CD4-positive, alpha-beta memory T cell (primary cell): Measurements from ENCODE around the gene CASKIN2. TPM values are rescaled to one million over a fixed set of nuclear protein-coding genes. Genes with fewer than 3 reads are reported as not detected.
A peak's percentile ranks its signal among the peaks of the same experiment; 100 is the strongest.

Experiments
- CTCF ChIA-PET: fragments of 350-600 bp; sonication (Branson Sonifier 250); formaldehyde crosslinking; loops from one replicate; lab custom pipeline; 2021; ENCODE audit warnings: inconsistent platforms; ENCODE audit not compliant: partially characterized antibody; lab: Charles Lee
- POLR2A ChIA-PET: fragments of 350-600 bp; sonication (Branson Sonifier 250); formaldehyde crosslinking; loops from one replicate; lab custom pipeline; 2021; ENCODE audit not compliant: partially characterized antibody; lab: Charles Lee
- DNase-seq, 5 donors: peaks; one replicate each; pipeline versions ENCODE4 v3.0.0 to v3.0.0-alpha.2; 2020 to 2022; ENCODE audit warnings: mixed read lengths in 1 of 5
- H3K27ac ChIP-seq: one replicate; pipeline ENCODE4 v1.7.0; 2013; ENCODE audit warnings: low read depth, low read length
- H3K27me3 ChIP-seq: 2 replicates; pipeline ENCODE4 v1.7.0; 2013; ENCODE audit warnings: mild to moderate bottlenecking, low read length, moderate library complexity; ENCODE audit not compliant: insufficient read depth
- H3K36me3 ChIP-seq: 2 replicates; pipeline ENCODE4 v1.7.0; 2013; ENCODE audit warnings: mild to moderate bottlenecking, low read length, moderate library complexity; ENCODE audit not compliant: insufficient read depth
- H3K4me1 ChIP-seq: 2 replicates; pipeline ENCODE4 v1.7.0; 2013; ENCODE audit warnings: mild to moderate bottlenecking, low read length, moderate library complexity; ENCODE audit not compliant: insufficient read depth
- H3K4me3 ChIP-seq, 2 donors: one replicate each; pipeline ENCODE4 v1.7.0; 2013; ENCODE audit warnings: low read length in 2 of 2, mild to moderate bottlenecking in 1 of 2
- H3K9me3 ChIP-seq, 2 donors: one replicate each; pipeline ENCODE4 v1.7.0; 2013; ENCODE audit warnings: low read length in 2 of 2, control low read depth in 1 of 2; ENCODE audit not compliant: control insufficient read depth in 1 of 2
- H3K27ac Mint-ChIP-seq, 7 donors: one replicate each; pipeline ENCODE4 v1.8.0; 2020 to 2021; ENCODE audit warnings: mixed read lengths in 7 of 7, mild to moderate bottlenecking in 6 of 7, inconsistent platforms in 3 of 7, moderate library complexity in 3 of 7
- H3K27me3 Mint-ChIP-seq, 2 donors: one replicate each; pipeline ENCODE4 v1.8.0; 2020 to 2021; ENCODE audit warnings: mixed read lengths in 2 of 2
- H3K36me3 Mint-ChIP-seq, 2 donors: one replicate each; pipeline ENCODE4 v1.8.0; 2020 to 2021; ENCODE audit warnings: mixed read lengths in 2 of 2, inconsistent platforms in 1 of 2, mild to moderate bottlenecking in 1 of 2
- H3K4me1 Mint-ChIP-seq, 4 donors: one replicate each; pipeline ENCODE4 v1.8.0; 2020 to 2021; ENCODE audit warnings: mixed read lengths in 4 of 4, mild to moderate bottlenecking in 1 of 4
- H3K4me3 Mint-ChIP-seq, 8 donors: one replicate each; pipeline ENCODE4 v1.8.0; 2020 to 2021; ENCODE audit warnings: mixed read lengths in 8 of 8, mild to moderate bottlenecking in 7 of 8, moderate library complexity in 6 of 8, inconsistent platforms in 3 of 8
- H3K9me3 Mint-ChIP-seq, 8 donors: one replicate each; pipeline ENCODE4 v1.8.0; 2020 to 2021; ENCODE audit warnings: mixed read lengths in 8 of 8, mild to moderate bottlenecking in 5 of 8, inconsistent platforms in 3 of 8, moderate library complexity in 1 of 8
- intact Hi-C: fragments of 100-400 bp; cut with micrococcal nuclease; formaldehyde crosslinking; loops from one replicate; pipeline ENCODE4 v1.15.1; 2023
- polyA plus RNA-seq, 2 donors: library from polyadenylated mRNA; unstranded; fragments of 300-500 nt; fragmentation: Illumina TruSeq; gene quantifications; one replicate each; pipeline ENCODE4 v1.2.3, GENCODE V29; 2021
- total RNA-seq, 2 experiments: library from RNA; stranded (reverse); gene quantifications; one replicate each; pipeline ENCODE4 v1.2.3, GENCODE V29; 2021

CASKIN2 gene
- total and polyA plus RNA-seq, 4 experiments from 2014 or later: 0.32 to 0.53 TPM; not detected in 2

GRCh38 chr17:75504347-75505151, 10.8 kb downstream of the CASKIN2 start:
- intact Hi-C loops: loop anchor here (1.0 kb wide), 1 partner anchor 21 kb away; the partner anchor contains the start of gene LLGL2
- H3K27ac ChIP-seq: no peak overlapping the region
- no peaks in the 10 kb centered on the region for H3K27me3 ChIP-seq
- ChIA-PET POLR2A (interaction anchor here (1.1 kb wide), 1 partner anchor 12 kb away, joined by 5 read pairs; the partner anchor contains the start of gene TSEN54), CTCF (interaction anchor here (0.6 to 1.8 kb wide), 7 partner anchors 15 to 289 kb away, joined by 3 to 5 read pairs (median 3); partner anchors contain the start of genes LLGL2 and TMEM94)
- no peaks in the 10 kb centered on the region for H3K4me1 ChIP-seq
- H3K9me3 ChIP-seq: no peaks in the 10 kb centered on the region
- no peak overlapping the region for H3K27ac Mint-ChIP-seq
- no peak overlapping the region for H3K4me3 Mint-ChIP-seq
- H3K9me3 Mint-ChIP-seq: no peaks in the 10 kb centered on the region
- peaks cover 0 to 5% of the 10 kb centered on the region in 2 donors for H3K36me3 Mint-ChIP-seq
- H3K27me3 Mint-ChIP-seq: no peaks in the 10 kb centered on the region
- no peaks in the 10 kb centered on the region for H3K36me3 ChIP-seq
- H3K4me1 Mint-ChIP-seq: no peaks in the 10 kb centered on the region
- peak in 4 of 5 donors; percentile 23 to 34 (median 30) for DNase-seq
- H3K4me3 ChIP-seq: no peak overlapping the region

GRCh38 chr17:75503976-75504346, 11.4 kb downstream of the CASKIN2 start:
- CTCF ChIA-PET: no interaction called here
- intact Hi-C loops: loop anchor here (1.0 kb wide), 1 partner anchor 21 kb away; the partner anchor contains the start of gene LLGL2

GRCh38 chr17:75503337-75503950, 11.9 kb downstream of the CASKIN2 start:
- Histone ChIP-seq H3K9me3 (no peaks in the 10 kb centered on the region), H3K36me3 (no peaks in the 10 kb centered on the region), H3K27me3 (no peaks in the 10 kb centered on the region), H3K4me3 (no peak overlapping the region), H3K4me1 (no peaks in the 10 kb centered on the region), H3K27ac (no peak overlapping the region)
- no peak overlapping the region for H3K27ac Mint-ChIP-seq
- ChIA-PET CTCF (interaction anchor here (0.6 to 1.1 kb wide), 5 partner anchors 13 to 443 kb away, joined by 3 to 5 read pairs (median 4); partner anchors contain the start of gene TSEN54), POLR2A (interaction anchor here (0.8 kb wide), 1 partner anchor 21 kb away, joined by 3 read pairs; the partner anchor contains the start of gene LLGL2)
- no peaks in the 10 kb centered on the region for H3K4me1 Mint-ChIP-seq
- no peaks in the 10 kb centered on the region for H3K27me3 Mint-ChIP-seq
- intact Hi-C loops: no loop called here
- peaks cover 3 to 14% of the 10 kb centered on the region in 2 donors for H3K36me3 Mint-ChIP-seq
- H3K9me3 Mint-ChIP-seq: no peaks in the 10 kb centered on the region
- no peak for DNase-seq
- H3K4me3 Mint-ChIP-seq: no peak overlapping the region

More at GRCh38 chr17:75503976-75504346, 11.4 kb downstream of the CASKIN2 start:
- Histone ChIP-seq H3K4me1 (no peaks in the 10 kb centered on the region), H3K4me3 (no peak overlapping the region), H3K27me3 (no peaks in the 10 kb centered on the region), H3K36me3 (no peaks in the 10 kb centered on the region), H3K27ac (no peak overlapping the region), H3K9me3 (no peaks in the 10 kb centered on the region)
- no peak overlapping the region for H3K27ac Mint-ChIP-seq
- no peak overlapping the region for H3K4me3 Mint-ChIP-seq
- H3K9me3 Mint-ChIP-seq: no peaks in the 10 kb centered on the region
- H3K36me3 Mint-ChIP-seq: peaks cover under 1 to 10% of the 10 kb centered on the region in 2 donors
- POLR2A ChIA-PET: interaction anchor here (1.1 kb wide), 1 partner anchor 12 kb away, joined by 5 read pairs; the partner anchor contains the start of gene TSEN54
- no peaks in the 10 kb centered on the region for H3K27me3 Mint-ChIP-seq
- H3K4me1 Mint-ChIP-seq: no peaks in the 10 kb centered on the region
- no peak for DNase-seq

GRCh38 chr17:75502721-75503329, 12.5 kb downstream of the CASKIN2 start:
- ChIA-PET POLR2A (interaction anchor here (0.8 kb wide), 1 partner anchor 22 kb away, joined by 3 read pairs; the partner anchor contains the start of gene LLGL2), CTCF (interaction anchor here (0.6 to 1.4 kb wide), 6 partner anchors 14 to 443 kb away, joined by 3 to 5 read pairs (median 4); partner anchors contain the start of gene TSEN54)
- DNase-seq: no peak
- no peaks in the 10 kb centered on the region for H3K36me3 ChIP-seq
- Mint-ChIP-seq H3K4me3 (no peak overlapping the region), H3K27ac (no peak overlapping the region), H3K4me1 (no peaks in the 10 kb centered on the region), H3K27me3 (no peaks in the 10 kb centered on the region), H3K36me3 (peaks cover 3 to 18% of the 10 kb centered on the region in 2 donors), H3K9me3 (no peaks in the 10 kb centered on the region)
- H3K9me3 ChIP-seq: no peaks in the 10 kb centered on the region
- intact Hi-C loops: no loop called here
- no peaks in the 10 kb centered on the region for H3K27me3 ChIP-seq
- H3K27ac ChIP-seq: no peak overlapping the region
- H3K4me3 ChIP-seq: no peak overlapping the region
- no peaks in the 10 kb centered on the region for H3K4me1 ChIP-seq

GRCh38 chr17:75502072-75502720, 13.1 kb downstream of the CASKIN2 start:
- DNase-seq: no peak
- Mint-ChIP-seq H3K9me3 (no peaks in the 10 kb centered on the region), H3K4me3 (no peak overlapping the region), H3K4me1 (no peaks in the 10 kb centered on the region), H3K27me3 (no peaks in the 10 kb centered on the region), H3K27ac (no peak overlapping the region), H3K36me3 (peaks cover 6 to 23% of the 10 kb centered on the region in 2 donors)
- intact Hi-C loops: no loop called here
- H3K9me3 ChIP-seq: no peaks in the 10 kb centered on the region
- H3K4me3 ChIP-seq: no peak overlapping the region
- ChIA-PET POLR2A (no interaction called here), CTCF (interaction anchor here (1.0 to 1.4 kb wide), 4 partner anchors 14 to 88 kb away, joined by 3 to 5 read pairs (median 4); partner anchors contain the start of gene TSEN54)
- no peaks in the 10 kb centered on the region for H3K4me1 ChIP-seq
- H3K27me3 ChIP-seq: no peaks in the 10 kb centered on the region
- no peak overlapping the region for H3K27ac ChIP-seq
- H3K36me3 ChIP-seq: peaks cover 5% of the 10 kb centered on the region

- H3K36me3 ChIP-seq: peaks cover 7% of the 10 kb centered on the region
- Mint-ChIP-seq H3K27me3 (no peaks in the 10 kb centered on the region), H3K36me3 (peaks cover 6 to 28% of the 10 kb centered on the region in 2 donors), H3K4me3 (no peak overlapping the region), H3K27ac (no peak overlapping the region), H3K4me1 (no peaks in the 10 kb centered on the region), H3K9me3 (no peaks in the 10 kb centered on the region)
- no peaks in the 10 kb centered on the region for H3K4me1 ChIP-seq
- no peak overlapping the region for H3K27ac ChIP-seq
- H3K27me3 ChIP-seq: no peaks in the 10 kb centered on the region
- no peaks in the 10 kb centered on the region for H3K9me3 ChIP-seq
- ChIA-PET POLR2A (interaction anchor here (0.6 kb wide), 1 partner anchor 187 kb away, joined by 3 read pairs; no protein-coding TSS in a partner anchor), CTCF (interaction anchor here (1.4 to 1.5 kb wide), 2 partner anchors 23 to 89 kb away, joined by 3 to 4 read pairs; no protein-coding TSS in a partner anchor)
- DNase-seq: no peak
- intact Hi-C loops: no loop called here
- no peak overlapping the region for H3K4me3 ChIP-seq
Observed at GRCh38 chr17:75501378-75502071, 13.8 kb downstream of the CASKIN2 start.
